AG08396 (cell line): ENCODE data around the gene MTUS2.
"Not testable (repeated sequence)": the region's sequence is repeated elsewhere in the genome, so short reads cannot be mapped to it uniquely, and the experiment has no call there.

Source experiments
- DNase-seq: peaks from one replicate; pipeline ENCODE4 v3.0.0; 2012; ENCODE audit warnings: low spot score, mixed read lengths

MTUS2 gene

GRCh38 chr13:29164116-29164515 is 344.0 kb downstream of the MTUS2 start:
- no peak for DNase-seq

GRCh38 chr13:29165216-29165615 is 345.1 kb downstream of the MTUS2 start:
- no peak for DNase-seq

GRCh38 chr13:29165840-29166239 is 345.7 kb downstream of the MTUS2 start:
- no peak for DNase-seq

GRCh38 chr13:29170436-29171082 is 350.4 kb downstream of the MTUS2 start:
- no peak for DNase-seq

- no peak for DNase-seq
Measured at GRCh38 chr13:29171244-29171643, 351.1 kb downstream of the MTUS2 start.

GRCh38 chr13:29174093-29174492 is 354.0 kb downstream of the MTUS2 start:
- DNase-seq = no peak

GRCh38 chr13:29175250-29175873 is 355.2 kb downstream of the MTUS2 start:
- DNase-seq = no peak

- no peak for DNase-seq
Measured at GRCh38 chr13:29180055-29180454, 359.9 kb downstream of the MTUS2 start.

- DNase-seq = no peak
Measured at GRCh38 chr13:29182216-29182615, 362.1 kb downstream of the MTUS2 start.

- DNase-seq = no peak
Measured at GRCh38 chr13:29185926-29186325, 365.8 kb downstream of the MTUS2 start.

GRCh38 chr13:29187584-29187983 is 367.4 kb downstream of the MTUS2 start:
- DNase-seq = no peak

- no peak for DNase-seq
Measured at GRCh38 chr13:29190298-29190697, 370.2 kb downstream of the MTUS2 start.

- DNase-seq = no peak
Measured at GRCh38 chr13:29193083-29193482, 372.9 kb downstream of the MTUS2 start.

- no peak for DNase-seq
Measured at GRCh38 chr13:29195456-29195855, 375.3 kb downstream of the MTUS2 start.

- DNase-seq = no peak
Measured at GRCh38 chr13:29196409-29197074, 376.4 kb downstream of the MTUS2 start.

GRCh38 chr13:29202753-29203152 is 382.6 kb downstream of the MTUS2 start:
- DNase-seq = not testable (repeated sequence)

- DNase-seq = no peak
Measured at GRCh38 chr13:29204651-29205050, 384.5 kb downstream of the MTUS2 start.

GRCh38 chr13:29210676-29211075 is 390.5 kb downstream of the MTUS2 start:
- no peak for DNase-seq

- DNase-seq = not testable (repeated sequence)
Measured at GRCh38 chr13:29211162-29211561, 391.0 kb downstream of the MTUS2 start.

- no peak for DNase-seq
Measured at GRCh38 chr13:29222458-29222857, 402.3 kb downstream of the MTUS2 start.

- DNase-seq = no peak
Measured at GRCh38 chr13:29224206-29224605, 404.1 kb downstream of the MTUS2 start.

GRCh38 chr13:29227576-29227975 is 407.4 kb downstream of the MTUS2 start:
- no peak for DNase-seq

GRCh38 chr13:29230299-29230845 is 410.2 kb downstream of the MTUS2 start:
- DNase-seq = no peak
